A673 (cell line): ENCODE results near the gene NIBAN1. TPM values are rescaled to one million over a fixed set of nuclear protein-coding genes. Genes with fewer than 3 reads are reported as not detected.

ENCODE experiments used
- BruUV-seq: library from RNA; stranded (reverse); fragments of 400-500 nt; replicated peaks from 2 replicates; lab custom pipeline; 2021; lab: Mats Ljungman, UMichigan
- CTCF ChIA-PET: fragments of 300-600 bp; sonication (Branson Sonifier 250); formaldehyde crosslinking; loops from one replicate; lab custom pipeline; 2022; ENCODE audit warnings: antibody characterized with exemption; lab: Charles Lee
- POLR2A ChIA-PET: fragments of 300-600 bp; sonication (Branson Sonifier 250); formaldehyde crosslinking; loops from one replicate; lab custom pipeline; 2022; ENCODE audit warnings: antibody characterized with exemption; ENCODE audit not compliant: low non-redundant PET; lab: Charles Lee
- DNase-seq: peaks from one replicate; pipeline ENCODE4 v3.0.0-alpha.2; 2015; ENCODE audit warnings: low spot score
- H3K27ac ChIP-seq: fragments of 200-600 bp; sonication (generic); 2 replicates; pipeline ENCODE4 v1.5.1; 2016; ENCODE audit warnings: mixed run types, low read depth, mild to moderate bottlenecking, mixed read lengths, antibody characterized with exemption, low read length; ENCODE audit not compliant: poor library complexity, severe bottlenecking
- H3K27me3 ChIP-seq: fragments of 200-600 bp; sonication (generic); replicated peaks from 2 replicates; pipeline ENCODE4 v1.6.1; 2017; ENCODE audit warnings: mixed run types, low read depth, mild to moderate bottlenecking, mixed read lengths, antibody characterized with exemption, low read length; ENCODE audit not compliant: insufficient read depth, poor library complexity
- H3K36me3 ChIP-seq: fragments of 200-600 bp; sonication (generic); 2 replicates; pipeline ENCODE4 v1.6.1; 2016; ENCODE audit warnings: mixed run types, mild to moderate bottlenecking, mixed read lengths, antibody characterized with exemption, low read length; ENCODE audit not compliant: insufficient read depth, poor library complexity, severe bottlenecking
- H3K4me1 ChIP-seq: fragments of 200-600 bp; sonication (generic); 2 replicates; pipeline ENCODE4 v1.6.1; 2017; ENCODE audit warnings: mixed run types, mild to moderate bottlenecking, mixed read lengths, antibody characterized with exemption, low read length; ENCODE audit not compliant: insufficient read depth, poor library complexity, severe bottlenecking
- H3K4me3 ChIP-seq: fragments of 200-600 bp; sonication (generic); 2 replicates; pipeline ENCODE4 v1.5.1; 2016; ENCODE audit warnings: low read depth, mixed run types, mild to moderate bottlenecking, mixed read lengths, low read length; ENCODE audit not compliant: poor library complexity, severe bottlenecking
- H3K9me3 ChIP-seq: fragments of 200-600 bp; sonication (generic); 2 replicates; pipeline ENCODE4 v1.6.1; 2016; ENCODE audit warnings: mixed run types, low read depth, mild to moderate bottlenecking, mixed read lengths, antibody characterized with exemption, low read length; ENCODE audit not compliant: poor library complexity, severe bottlenecking
- CTCF ChIP-seq: fragments of 300-800, 200-600 bp; sonication (generic); conservative IDR thresholded peaks from 2 replicates; pipeline ENCODE4 v1.5.1; 2017; ENCODE audit warnings: low read depth, mild to moderate bottlenecking, antibody characterized with exemption, low read length, moderate library complexity, mixed read lengths
- EZH2 ChIP-seq: fragments of 200-600 bp; sonication (generic); IDR thresholded peaks from 2 replicates; pipeline ENCODE4 v1.6.1; 2017; ENCODE audit warnings: borderline replicate concordance, low read depth, mild to moderate bottlenecking, mixed read lengths, antibody characterized with exemption, low read length; ENCODE audit not compliant: poor library complexity, severe bottlenecking
- intact Hi-C: fragments of 100-400 bp; cut with micrococcal nuclease; formaldehyde crosslinking; loops from one replicate; pipeline ENCODE4 v1.10.0; 2022; ENCODE audit not compliant: unreplicated experiment
- total RNA-seq: library from RNA; stranded (reverse); gene quantifications from 2 replicates; pipeline ENCODE4 v1.2.3, GENCODE V29; 2021

The NIBAN1 gene
- total RNA-seq, 1 experiment from 2014 or later = 52.9 TPM

GRCh38 chr1:184965944-184966860 lies 8.1 kb downstream of the NIBAN1 start:
- ChIA-PET POLR2A (interaction anchor here (0.6 kb wide), 1 partner anchor 728 kb away, joined by 3 read pairs; no protein-coding TSS in a partner anchor), CTCF (interaction anchor here (0.6 to 0.7 kb wide), 2 partner anchors 8 to 104 kb away, joined by 3 read pairs; no protein-coding TSS in a partner anchor)
- peaks cover 6% of the 10 kb centered on the region for H3K36me3 ChIP-seq
- TF ChIP-seq CTCF (no peak), EZH2 (no peak)
- peak overlapping the region; percentile 34 for H3K27ac ChIP-seq
- H3K27me3 ChIP-seq = no peaks in the 10 kb centered on the region
- H3K4me1 ChIP-seq = peaks cover 37% of the 10 kb centered on the region
- no TSS peak for BruUV-seq
- intact Hi-C loops = no loop called here
- no peaks in the 10 kb centered on the region for H3K9me3 ChIP-seq
- no peak for DNase-seq
- no peak overlapping the region for H3K4me3 ChIP-seq

- TF ChIP-seq CTCF = no peak
- Histone ChIP-seq H3K27ac (peak overlapping the region; percentile 28), H3K9me3 (no peaks in the 10 kb centered on the region), H3K27me3 (no peaks in the 10 kb centered on the region), H3K36me3 (peaks cover 6% of the 10 kb centered on the region), H3K4me3 (no peak overlapping the region), H3K4me1 (peaks cover 29% of the 10 kb centered on the region)
- ChIA-PET CTCF (no interaction called here), POLR2A (no interaction called here)
- no TSS peak for BruUV-seq
- intact Hi-C loops = no loop called here
- no peak for DNase-seq
Measured at GRCh38 chr1:184965439-184965838, 8.9 kb downstream of the NIBAN1 start.

DNA sequence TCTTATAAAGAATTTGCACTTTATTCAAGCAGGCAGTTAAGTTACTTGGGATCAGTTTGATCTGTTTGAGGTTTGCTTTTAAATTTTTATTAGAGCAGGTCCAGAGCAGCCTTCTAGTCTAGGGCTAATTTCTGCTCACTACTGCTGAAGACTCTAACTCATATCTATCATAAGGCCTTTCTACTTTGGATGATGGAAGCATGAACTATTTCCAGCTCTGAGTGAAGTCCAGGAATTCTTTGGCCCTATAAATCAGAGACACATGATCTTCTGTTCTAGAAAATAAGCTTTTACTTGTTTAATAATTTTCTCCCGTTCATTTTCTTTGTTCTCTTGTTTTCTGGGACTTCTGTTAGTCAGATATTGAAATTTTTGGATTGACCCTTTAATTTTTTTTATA lies 14.7 kb downstream of the NIBAN1 start:
- Histone ChIP-seq H3K4me1 (peaks cover 44% of the 10 kb centered on the region), H3K4me3 (no peak overlapping the region), H3K36me3 (peaks cover 12% of the 10 kb centered on the region), H3K27me3 (no peaks in the 10 kb centered on the region), H3K9me3 (no peaks in the 10 kb centered on the region), H3K27ac (peak overlapping the region; percentile 72)
- no peak for TF ChIP-seq CTCF
- no peak for TF ChIP-seq EZH2
- no peak for DNase-seq
- intact Hi-C loops = no loop called here
- POLR2A ChIA-PET = interaction anchor here (0.6 kb wide), 1 partner anchor 247 kb away, joined by 4 read pairs; no protein-coding TSS in a partner anchor
- CTCF ChIA-PET = no interaction called here
- no TSS peak for BruUV-seq
